Endothelial cell of umbilical vein (primary cell): ENCODE results near the gene HSPA9. TPM values are rescaled to one million over a fixed set of nuclear protein-coding genes. Genes with fewer than 3 reads are reported as not detected.

Source experiments
- BruUV-seq: library from RNA; stranded (reverse); fragments of 400-500 nt; replicated peaks from 2 replicates; lab custom pipeline; 2021; lab: Mats Ljungman, UMichigan
- CTCF ChIA-PET: fragments of 300-600, 350-600 bp; sonication (Branson Sonifier 250); formaldehyde crosslinking; loops from one replicate; lab custom pipeline; 2021; ENCODE audit warnings: antibody characterized with exemption, inconsistent platforms; lab: Charles Lee
- POLR2A ChIA-PET: fragments of 300-600, 350-600 bp; sonication (Branson Sonifier 250); formaldehyde crosslinking; loops from one replicate; lab custom pipeline; 2021; ENCODE audit warnings: antibody characterized with exemption, inconsistent platforms; lab: Charles Lee
- DNase-seq: peaks from one replicate; pipeline ENCODE4 v3.0.0-alpha.2; 2011; ENCODE audit warnings: low read depth, low spot score
- FAIRE-seq: peaks from 2 replicates; lab custom pipeline; 2011; peaks lifted over from hg19 to GRCh38; lab: Jason Lieb, UNC
- H2AFZ ChIP-seq: 2 replicates; pipeline ENCODE4 v1.6.0; 2012; ENCODE audit warnings: low read depth, low read length, control low read depth, inconsistent platforms
- H3K27ac ChIP-seq: 2 replicates; pipeline ENCODE4 v1.5.1; 2011; ENCODE audit warnings: low read depth, mild to moderate bottlenecking, control low read depth, low read length, moderate library complexity; ENCODE audit not compliant: insufficient read depth
- H3K27me3 ChIP-seq, 2 experiments: 2 replicates each; pipeline versions ENCODE4 v1.6.0 to v1.6.1; 2011; ENCODE audit warnings: low read length in 2 of 2, mixed read lengths in 1 of 2; ENCODE audit not compliant: control insufficient read depth in 2 of 2, insufficient read depth in 2 of 2
- H3K36me3 ChIP-seq, 2 experiments: 2 replicates in 1 of 2; 3 replicates in 1 of 2; pipeline ENCODE4 v1.5.1; 2011; ENCODE audit warnings: low read length in 2 of 2, mild to moderate bottlenecking in 1 of 2, moderate library complexity in 1 of 2; ENCODE audit not compliant: control insufficient read depth in 2 of 2, insufficient read depth in 2 of 2; ENCODE audit errors: extremely low read depth in 1 of 2
- H3K4me1 ChIP-seq: 3 replicates; pipeline ENCODE4 v1.5.1; 2011; ENCODE audit warnings: mild to moderate bottlenecking, low read length; ENCODE audit not compliant: control insufficient read depth, insufficient read depth; ENCODE audit errors: extremely low read depth
- H3K4me2 ChIP-seq: 2 replicates; pipeline ENCODE4 v1.6.1; 2011; ENCODE audit warnings: low read length, control low read depth, mixed read lengths; ENCODE audit not compliant: insufficient read depth
- H3K4me3 ChIP-seq, 3 experiments: fragments of 200-600 bp in 1 of 3; sonication (generic), shearing (Covaris generic) in 1 of 3; replicated peaks in 1 of 3; 2 replicates each; pipeline ENCODE4 v1.5.1; 2011 to 2016; ENCODE audit warnings: control low read depth in 3 of 3, low read length in 3 of 3, mild to moderate bottlenecking in 2 of 3, inconsistent platforms in 1 of 3, low read depth in 1 of 3, moderate library complexity in 1 of 3; ENCODE audit not compliant: insufficient read depth in 1 of 3
- H3K79me2 ChIP-seq: 2 replicates; pipeline ENCODE4 v1.6.0; 2012; ENCODE audit warnings: low read length, inconsistent platforms; ENCODE audit not compliant: control insufficient read depth, insufficient read depth
- H3K9ac ChIP-seq: replicated peaks from 2 replicates; pipeline ENCODE3; 2011; ENCODE audit warnings: low read length, control low read depth; ENCODE audit not compliant: insufficient read depth; ENCODE audit errors: extremely low read depth
- H3K9me1 ChIP-seq: replicated peaks from 3 replicates; pipeline ENCODE4 v1.6.0; 2011; ENCODE audit warnings: mild to moderate bottlenecking, low read length; ENCODE audit not compliant: control insufficient read depth, insufficient read depth; ENCODE audit errors: extremely low read depth
- H3K9me3 ChIP-seq: replicated peaks from 2 replicates; pipeline ENCODE4 v1.5.1; 2012; ENCODE audit warnings: low read length, inconsistent platforms; ENCODE audit not compliant: control insufficient read depth, insufficient read depth
- H4K20me1 ChIP-seq: replicated peaks from 2 replicates; pipeline ENCODE3; 2011; ENCODE audit warnings: mild to moderate bottlenecking, low read length; ENCODE audit not compliant: control insufficient read depth, insufficient read depth; ENCODE audit errors: extremely low read depth
- EZH2 ChIP-seq: IDR thresholded peaks from 2 replicates; pipeline ENCODE4 v1.6.1; 2012; ENCODE audit warnings: borderline replicate concordance, low read depth, mild to moderate bottlenecking, moderate library complexity, low read length, inconsistent platforms; ENCODE audit not compliant: severe bottlenecking
- FOS ChIP-seq: IDR thresholded peaks from 2 replicates; pipeline ENCODE4 v1.6.1; 2011; ENCODE audit warnings: mild to moderate bottlenecking, low read length, moderate library complexity, borderline replicate concordance; ENCODE audit not compliant: insufficient read depth
- GATA2 ChIP-seq: IDR thresholded peaks from 2 replicates; pipeline ENCODE4 v1.7.0; 2011; ENCODE audit warnings: low read depth, mild to moderate bottlenecking, moderate library complexity, mixed read lengths, low read length; ENCODE audit not compliant: insufficient read length, insufficient read depth
- JUN ChIP-seq: IDR thresholded peaks from 2 replicates; pipeline ENCODE4 v1.6.1; 2011; ENCODE audit warnings: borderline replicate concordance, low read depth; ENCODE audit not compliant: insufficient read length, insufficient read depth
- MYC ChIP-seq: IDR thresholded peaks from one replicate; pipeline ENCODE4 v1.6.1; 2011; ENCODE audit warnings: mild to moderate bottlenecking, low read depth, low read length
- POLR2A ChIP-seq: IDR thresholded peaks from 2 replicates; pipeline ENCODE4 v1.6.1; 2012; ENCODE audit warnings: low read depth, mild to moderate bottlenecking, control low read depth, low read length
- POLR2AphosphoS5 ChIP-seq: IDR thresholded peaks from 2 replicates; pipeline ENCODE4 v1.6.1; 2012; ENCODE audit warnings: low read depth, mild to moderate bottlenecking, control low read depth, low read length, moderate library complexity; ENCODE audit not compliant: insufficient read depth
- dilution Hi-C: fragments of 300-500 bp; cut with MboI; formaldehyde crosslinking; loops from one replicate; pipeline ENCODE4 v1.15.0; 2019; ENCODE audit warnings: low sequenced_read_pairs; ENCODE audit not compliant: extremely low pct_ligation_motif_present
- intact Hi-C: fragments of 100-400 bp; cut with micrococcal nuclease; formaldehyde crosslinking; loops from one replicate; pipeline ENCODE4 v1.10.0; 2022
- polyA plus RNA-seq, 4 experiments: library from polyadenylated mRNA; depleted of rRNA in 3 of 4; stranded (reverse) in 3 of 4; unstranded in 1 of 4; fragments of >200 nt; gene quantifications; 2 replicates each; pipeline versions ENCODE4 v1.2.1 to v1.2.3, GENCODE V29; 2011 to 2012; ENCODE audit warnings: missing spikeins in 1 of 4
- total RNA-seq: library from RNA; stranded (reverse); gene quantifications from 2 replicates; pipeline ENCODE4 v1.2.3, GENCODE V29; 2021
- TF ChIP-seq, protein P1 (sequence below): IDR thresholded peaks from 2 replicates; pipeline ENCODE4 v1.6.1; 2011; ENCODE audit not compliant: insufficient read depth, insufficient read length
- TF ChIP-seq, protein P2 (sequence below), 2 donors: IDR thresholded peaks; 1 replicate in 1 of 2; 2 replicates in 1 of 2; pipeline ENCODE4 v1.5.1; 2011; ENCODE audit warnings: low read length in 2 of 2, mild to moderate bottlenecking in 2 of 2, moderate library complexity in 2 of 2, control low read depth in 1 of 2, inconsistent platforms in 1 of 2, low read depth in 1 of 2; ENCODE audit not compliant: insufficient read depth in 1 of 2; ENCODE audit errors: extremely low read depth in 1 of 2

The HSPA9 gene
- total and polyA plus RNA-seq, 2 donors (not counting 3 experiments of a cell fraction or from before 2014, with no cell fraction given): 99.6 to 192 TPM

GRCh38 chr5:138573949-138574670 lies 1.1 kb downstream of the HSPA9 start:
- POLR2A ChIA-PET: interaction anchor here (0.6 kb wide), 1 partner anchor 168 kb away, joined by 3 read pairs; no protein-coding TSS in a partner anchor
- CTCF ChIA-PET: interaction anchor here (0.6 to 1.2 kb wide), 2 partner anchors 688 to 717 kb away, joined by 3 to 4 read pairs; no protein-coding TSS in a partner anchor
- no peaks in the 10 kb centered on the region for H3K9me3 ChIP-seq
- no peak for DNase-seq
- H3K4me3 ChIP-seq: peak overlapping the region; percentile 89 to 100 (median 100)
- H3K9ac ChIP-seq: peak overlapping the region; percentile 99
- H4K20me1 ChIP-seq: no peaks in the 10 kb centered on the region
- peak overlapping the region; percentile 97 for H3K27ac ChIP-seq
- dilution Hi-C loops (no loop called here), intact Hi-C loops (loop anchor here (2.0 kb wide), 1 partner anchor 181 kb away; no protein-coding TSS in a partner anchor)
- H3K9me1 ChIP-seq: no peaks in the 10 kb centered on the region
- peak overlapping the region; percentile 99 for H3K4me2 ChIP-seq
- peaks cover 47% of the 10 kb centered on the region for H3K79me2 ChIP-seq
- TF ChIP-seq GATA2 (no peak), POLR2AphosphoS5 (no peak), EZH2 (no peak), JUN (no peak), POLR2A (no peak), MYC (no peak), FOS (no peak)
- TF ChIP-seq, protein P1, sequence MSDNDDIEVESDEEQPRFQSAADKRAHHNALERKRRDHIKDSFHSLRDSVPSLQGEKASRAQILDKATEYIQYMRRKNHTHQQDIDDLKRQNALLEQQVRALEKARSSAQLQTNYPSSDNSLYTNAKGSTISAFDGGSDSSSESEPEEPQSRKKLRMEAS: no peak
- TF ChIP-seq, protein P2, sequence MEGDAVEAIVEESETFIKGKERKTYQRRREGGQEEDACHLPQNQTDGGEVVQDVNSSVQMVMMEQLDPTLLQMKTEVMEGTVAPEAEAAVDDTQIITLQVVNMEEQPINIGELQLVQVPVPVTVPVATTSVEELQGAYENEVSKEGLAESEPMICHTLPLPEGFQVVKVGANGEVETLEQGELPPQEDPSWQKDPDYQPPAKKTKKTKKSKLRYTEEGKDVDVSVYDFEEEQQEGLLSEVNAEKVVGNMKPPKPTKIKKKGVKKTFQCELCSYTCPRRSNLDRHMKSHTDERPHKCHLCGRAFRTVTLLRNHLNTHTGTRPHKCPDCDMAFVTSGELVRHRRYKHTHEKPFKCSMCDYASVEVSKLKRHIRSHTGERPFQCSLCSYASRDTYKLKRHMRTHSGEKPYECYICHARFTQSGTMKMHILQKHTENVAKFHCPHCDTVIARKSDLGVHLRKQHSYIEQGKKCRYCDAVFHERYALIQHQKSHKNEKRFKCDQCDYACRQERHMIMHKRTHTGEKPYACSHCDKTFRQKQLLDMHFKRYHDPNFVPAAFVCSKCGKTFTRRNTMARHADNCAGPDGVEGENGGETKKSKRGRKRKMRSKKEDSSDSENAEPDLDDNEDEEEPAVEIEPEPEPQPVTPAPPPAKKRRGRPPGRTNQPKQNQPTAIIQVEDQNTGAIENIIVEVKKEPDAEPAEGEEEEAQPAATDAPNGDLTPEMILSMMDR (IDR thresholded peaks at IDR 0.05; ENCODE audit: extremely low read depth in 1 of 2, insufficient read depth in 1 of 2, low read depth in 1 of 2, low read length in 2 of 2): no peak
- no peak overlapping the region for H2AFZ ChIP-seq
- H3K4me1 ChIP-seq: peaks cover 10% of the 10 kb centered on the region
- FAIRE-seq: no peak
- TSS peak; percentile 29 for BruUV-seq
- no peaks in the 10 kb centered on the region for H3K27me3 ChIP-seq
- H3K36me3 ChIP-seq: peaks cover 15 to 20% of the 10 kb centered on the region in 2 experiments
